Upper lobe of left lung (tissue), 6 donors: ENCODE results near the gene RSPH9. TPM values are rescaled to one million over a fixed set of nuclear protein-coding genes. Genes with fewer than 3 reads are reported as not detected.

Source experiments
- ATAC-seq, 2 donors: fragments of 200-7000 bp; cut with Tn5 transposase; one replicate each; pipeline ENCODE4 v1.9.1; 2022; ENCODE audit warnings: mild to moderate bottlenecking in 2 of 2, moderate library complexity in 2 of 2; ENCODE audit not compliant: low FRiP score in 2 of 2
- DNase-seq, 2 donors: peaks; one replicate each; pipeline ENCODE4 v3.0.0-alpha.2; 2019 to 2020
- H3K27ac ChIP-seq, 4 donors: fragments of 200-600 bp; sonication (generic); one replicate each; pipeline ENCODE4 v1.5.1; 2016 to 2019
- H3K27me3 ChIP-seq, 4 donors: fragments of 200-600 bp; sonication (generic); one replicate each; pipeline ENCODE4 v1.5.1; 2017 to 2019
- H3K36me3 ChIP-seq, 4 donors: fragments of 200-600 bp; sonication (generic); one replicate each; pipeline ENCODE4 v1.5.1; 2016 to 2019
- H3K4me1 ChIP-seq, 4 donors: fragments of 200-600 bp; sonication (generic); one replicate each; pipeline ENCODE4 v1.5.1; 2018 to 2019
- H3K4me3 ChIP-seq, 4 donors: fragments of 200-600 bp; sonication (generic); one replicate each; pipeline ENCODE4 v1.5.1; 2017 to 2019; ENCODE audit warnings: mild to moderate bottlenecking in 2 of 4, moderate library complexity in 1 of 4
- H3K9me3 ChIP-seq, 4 donors: fragments of 200-600 bp; sonication (generic); one replicate each; pipeline ENCODE4 v1.5.1; 2018 to 2019
- CTCF ChIP-seq, 6 experiments: fragments of 450-650 bp in 4 of 6; fragments of 200-600 bp in 2 of 6; sonication (generic) in 2 of 6; IDR thresholded peaks; one replicate each; pipeline ENCODE4 v1.5.1; 2016 to 2019; ENCODE audit warnings: antibody characterized with exemption in 6 of 6
- EP300 ChIP-seq, 4 donors: sonication (generic); formaldehyde crosslinking; IDR thresholded peaks; one replicate each; pipeline ENCODE4 v1.5.1; 2017; ENCODE audit warnings: antibody characterized with exemption in 4 of 4, control low read depth in 2 of 4
- POLR2A ChIP-seq, 4 donors: fragments of 450-650 bp; IDR thresholded peaks; one replicate each; pipeline ENCODE4 v1.5.1; 2016 to 2017; ENCODE audit warnings: antibody characterized with exemption in 4 of 4, mild to moderate bottlenecking in 2 of 4
- POLR2AphosphoS5 ChIP-seq, 2 donors: sonication (generic); formaldehyde crosslinking; IDR thresholded peaks; one replicate each; pipeline ENCODE4 v1.5.1; 2017; ENCODE audit warnings: antibody characterized with exemption in 2 of 2
- WGBS, 2 donors: methylation state at CpG; one replicate each; pipeline ENCODE4 v1.1.5; 2017 to 2018; 5-methylcytosine and 5-hydroxymethylcytosine counted together
- total RNA-seq, 6 donors: library from RNA; depleted of rRNA in 4 of 6; stranded (reverse); fragments of >200 nt in 4 of 6; gene quantifications; one replicate each; pipeline versions ENCODE4 v1.1.0 to v1.2.1, GENCODE V29; 2016 to 2021
- donor health status: DM: no; HTN: no; CAD: no; lungs with moderate emphysema.
- donor health status: DM: no; HTN: yes; CAD: no; lungs with severe emphysema.

The RSPH9 gene
- total RNA-seq, 6 donors from 2014 or later = 0.20 to 4.2 (median 2.1) TPM

- no peak for ATAC-seq
- WGBS, 2 donors = 56 to 60% methylated on average over 2 of the region's 2 CpGs
- no peak overlapping the region for H3K27ac ChIP-seq
Observed at GRCh38 chr6:43689421-43689820, 44.6 kb downstream of the RSPH9 start.

GRCh38 chr6:43695215-43695966 is 50.6 kb downstream of the RSPH9 start:
- peak overlapping the region in 3 of 4 donors; percentile 61 to 76 (median 72) for H3K27ac ChIP-seq
- H3K4me1 ChIP-seq = peaks cover 24 to 30% (median 27%) of the 10 kb centered on the region in 4 donors

More at GRCh38 chr6:43689421-43689820, 44.6 kb downstream of the RSPH9 start:
- H3K4me3 ChIP-seq = no peak overlapping the region
- no peaks in the 10 kb centered on the region for H3K36me3 ChIP-seq
- H3K27me3 ChIP-seq = no peaks in the 10 kb centered on the region
- H3K4me1 ChIP-seq = peaks cover 15 to 23% (median 20%) of the 10 kb centered on the region in 4 donors
- DNase-seq = no peak
- TF ChIP-seq POLR2AphosphoS5 (IDR thresholded peaks at IDR 0.05) = no peak
- TF ChIP-seq EP300 (IDR thresholded peaks at IDR 0.05) = no peak
- no peak for TF ChIP-seq POLR2A (IDR thresholded peaks at IDR 0.05)
- no peak for TF ChIP-seq CTCF (IDR thresholded peaks at IDR 0.05)
- H3K9me3 ChIP-seq = no peaks in the 10 kb centered on the region

GRCh38 chr6:43695967-43696291 is 51.1 kb downstream of the RSPH9 start:
- Histone ChIP-seq H3K27me3 (no peaks in the 10 kb centered on the region), H3K4me3 (no peak overlapping the region), H3K9me3 (no peaks in the 10 kb centered on the region), H3K27ac (peak overlapping the region in 2 of 4 donors; percentile 72 to 76), H3K36me3 (no peaks in the 10 kb centered on the region), H3K4me1 (peaks cover 26 to 34% (median 31%) of the 10 kb centered on the region in 4 donors)
- whole genome bisulfite sequencing, 2 donors = 64 to 65% methylated on average over 4 of the region's 4 CpGs
- ATAC-seq = no peak
- TF ChIP-seq CTCF (IDR thresholded peaks at IDR 0.05) (no peak), EP300 (IDR thresholded peaks at IDR 0.05) (no peak), POLR2AphosphoS5 (IDR thresholded peaks at IDR 0.05) (no peak), POLR2A (IDR thresholded peaks at IDR 0.05) (no peak)
- DNase-seq = no peak

More at GRCh38 chr6:43695215-43695966, 50.6 kb downstream of the RSPH9 start:
- 85 to 88% methylated on average over 9 of the region's 9 CpGs for WGBS, 2 donors
- DNase-seq (peak in 1 of 2 donors; percentile 86), ATAC-seq (peak; percentile 65 to 90)
- Histone ChIP-seq H3K27me3 (no peaks in the 10 kb centered on the region), H3K4me3 (no peak overlapping the region), H3K9me3 (no peaks in the 10 kb centered on the region), H3K36me3 (no peaks in the 10 kb centered on the region)
- TF ChIP-seq EP300 (IDR thresholded peaks at IDR 0.05) = no peak
- no peak for TF ChIP-seq CTCF (IDR thresholded peaks at IDR 0.05)
- TF ChIP-seq POLR2AphosphoS5 (IDR thresholded peaks at IDR 0.05) = no peak
- TF ChIP-seq POLR2A (IDR thresholded peaks at IDR 0.05) = no peak

- Histone ChIP-seq H3K36me3 (no peaks in the 10 kb centered on the region), H3K4me3 (no peak overlapping the region), H3K4me1 (peaks cover 35 to 43% (median 41%) of the 10 kb centered on the region in 4 donors), H3K27ac (no peak overlapping the region), H3K27me3 (no peaks in the 10 kb centered on the region), H3K9me3 (no peaks in the 10 kb centered on the region)
- DNase-seq (no peak), ATAC-seq (no peak)
- TF ChIP-seq EP300 (IDR thresholded peaks at IDR 0.05) = no peak
- no peak for TF ChIP-seq POLR2AphosphoS5 (IDR thresholded peaks at IDR 0.05)
- no peak for TF ChIP-seq POLR2A (IDR thresholded peaks at IDR 0.05)
- TF ChIP-seq CTCF (IDR thresholded peaks at IDR 0.05) = no peak
- WGBS, 2 donors = 96 to 98% methylated on average over 3 of the region's 3 CpGs
Observed at GRCh38 chr6:43697421-43697820, 52.6 kb downstream of the RSPH9 start.
